ENCODE results near the gene CDR2L. TPM values are rescaled to one million over a fixed set of nuclear protein-coding genes. Genes with fewer than 3 reads are reported as not detected.

Gene CDR2L
- total RNA-seq, 1 donor from 2014 or later: not detected

DNA sequence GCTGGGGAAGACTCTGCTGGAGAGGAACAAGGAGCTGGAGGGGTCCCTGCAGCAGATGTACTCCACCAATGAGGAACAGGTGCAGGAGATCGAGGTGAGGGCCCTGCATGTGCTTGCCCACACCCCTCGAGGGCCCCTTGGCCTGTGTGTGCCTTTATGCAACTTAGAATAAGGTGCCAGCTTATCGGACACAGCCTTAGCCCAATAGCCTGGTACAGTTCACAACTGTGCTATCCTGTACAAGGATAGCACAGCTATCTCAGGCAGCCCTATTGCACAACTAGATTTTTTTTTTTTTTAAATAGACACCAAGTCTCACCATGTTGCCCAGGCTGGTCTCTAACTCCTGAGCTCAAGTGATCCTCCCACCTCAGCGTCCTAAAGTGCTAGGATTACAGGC, 12.1 kb downstream of the CDR2L start:
- H3K27ac Mint-ChIP-seq: no peak overlapping the region
- no peak for ATAC-seq (ENCODE audit: low read depth)
- DNase-seq: no peak
- TF ChIP-seq CTCF (IDR thresholded peaks at IDR 0.05): no peak
- H3K36me3 Mint-ChIP-seq (ENCODE audit: low read depth): no peaks in the 10 kb centered on the region
- ChIA-PET CTCF (no interaction called here), POLR2A (no interaction called here)
- H3K4me1 Mint-ChIP-seq: no peaks in the 10 kb centered on the region
- H3K27me3 Mint-ChIP-seq: peaks cover 2% of the 10 kb centered on the region
- no peaks in the 10 kb centered on the region for H3K9me3 Mint-ChIP-seq
- no peak overlapping the region for H3K4me3 Mint-ChIP-seq
- intact Hi-C loops (cut with micrococcal nuclease): no loop called here

DNA sequence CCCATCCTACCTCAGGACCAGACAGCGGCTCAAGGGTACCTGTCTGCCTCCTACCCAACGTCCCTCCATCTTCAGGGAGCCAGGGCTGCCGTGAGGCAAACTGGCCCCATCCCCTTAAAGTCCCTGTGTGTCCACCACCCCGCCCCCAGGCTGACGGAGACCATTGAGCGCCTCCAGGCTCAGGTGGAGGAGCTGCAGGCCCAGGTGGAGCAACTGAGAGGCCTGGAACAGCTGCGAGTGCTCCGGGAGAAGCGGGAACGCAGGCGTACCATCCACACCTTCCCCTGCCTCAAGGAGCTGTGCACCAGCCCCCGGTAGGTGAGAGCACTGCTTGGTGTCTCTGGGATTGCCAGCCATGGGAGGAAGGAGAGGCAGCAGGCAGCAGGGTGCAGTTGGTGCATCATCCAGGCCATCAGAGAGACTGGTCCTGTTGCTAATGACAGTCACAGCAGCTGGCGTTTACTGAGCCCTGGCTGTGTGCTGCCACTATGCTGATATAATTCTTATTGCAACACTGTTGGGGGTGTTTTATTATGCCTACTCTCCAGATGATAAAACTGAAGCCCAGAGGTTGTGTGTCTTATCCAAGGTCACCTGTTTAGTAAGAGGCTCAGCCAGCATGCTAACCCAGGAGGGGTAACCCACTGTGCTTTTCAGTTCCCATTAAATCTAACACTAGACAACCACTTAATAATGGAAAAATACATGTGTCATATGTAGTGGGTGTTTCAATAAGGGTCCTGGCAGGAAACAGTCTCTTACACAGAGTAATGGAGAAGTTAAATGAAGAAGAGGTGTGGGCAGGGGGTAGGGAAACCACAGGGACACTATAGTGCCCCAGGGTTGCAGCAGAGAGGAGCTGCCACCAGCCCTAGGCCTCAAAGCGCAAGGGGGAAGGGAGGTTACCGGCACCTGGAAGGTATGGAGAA, 14.7 kb downstream of the CDR2L start:
- Mint-ChIP-seq H3K4me3 (no peak overlapping the region), H3K27ac (no peak overlapping the region), H3K9me3 (no peaks in the 10 kb centered on the region), H3K27me3 (peaks cover 5% of the 10 kb centered on the region), H3K36me3 (ENCODE audit: low read depth) (no peaks in the 10 kb centered on the region), H3K4me1 (no peaks in the 10 kb centered on the region)
- intact Hi-C loops (cut with micrococcal nuclease): no loop called here
- no peak for TF ChIP-seq CTCF (IDR thresholded peaks at IDR 0.05)
- ChIA-PET CTCF (no interaction called here), POLR2A (no interaction called here)
- DNase-seq (no peak), ATAC-seq (ENCODE audit: low read depth) (no peak)

GRCh38 chr17:75003070-75003956, 15.9 kb downstream of the CDR2L start:
- Mint-ChIP-seq H3K27me3 (peaks cover 5% of the 10 kb centered on the region), H3K27ac (no peak overlapping the region), H3K9me3 (no peaks in the 10 kb centered on the region), H3K4me3 (no peak overlapping the region), H3K36me3 (ENCODE audit: low read depth) (no peaks in the 10 kb centered on the region), H3K4me1 (no peaks in the 10 kb centered on the region)
- ChIA-PET POLR2A (interaction anchor here (0.7 kb wide), 1 partner anchor 25 kb away, joined by 3 read pairs; no protein-coding TSS in a partner anchor), CTCF (no interaction called here)
- intact Hi-C loops (cut with micrococcal nuclease): no loop called here
- TF ChIP-seq CTCF (IDR thresholded peaks at IDR 0.05): no peak
- no peak for DNase-seq
- ATAC-seq (ENCODE audit: low read depth): no peak

DNA sequence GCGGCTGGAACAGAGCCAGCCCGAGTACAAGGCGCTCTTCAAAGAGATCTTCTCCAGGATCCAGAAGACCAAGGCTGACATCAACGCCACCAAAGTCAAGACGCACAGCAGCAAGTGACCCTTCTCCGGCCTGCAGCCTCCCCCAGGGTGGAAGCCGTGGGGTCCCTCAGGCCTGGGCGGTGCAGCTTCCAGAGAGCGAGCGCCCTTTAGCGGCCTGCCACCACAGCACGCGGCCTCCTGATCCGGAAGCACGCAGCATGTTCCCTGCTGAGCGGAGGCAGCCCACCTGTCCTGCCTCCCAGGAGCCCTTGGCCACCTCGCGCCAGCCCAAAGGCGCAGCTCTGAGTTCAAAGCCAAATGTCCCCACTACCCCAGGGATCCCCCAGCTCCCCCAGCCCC, 16.5 kb downstream of the CDR2L start:
- no peak overlapping the region for H3K4me3 Mint-ChIP-seq
- no peak for TF ChIP-seq CTCF (IDR thresholded peaks at IDR 0.05)
- H3K4me1 Mint-ChIP-seq: no peaks in the 10 kb centered on the region
- intact Hi-C loops (cut with micrococcal nuclease): no loop called here
- ATAC-seq (ENCODE audit: low read depth) (no peak), DNase-seq (no peak)
- ChIA-PET CTCF (no interaction called here), POLR2A (interaction anchor here (0.7 kb wide), 1 partner anchor 25 kb away, joined by 3 read pairs; no protein-coding TSS in a partner anchor)
- H3K36me3 Mint-ChIP-seq (ENCODE audit: low read depth): no peaks in the 10 kb centered on the region
- H3K27ac Mint-ChIP-seq: no peak overlapping the region
- H3K9me3 Mint-ChIP-seq: no peaks in the 10 kb centered on the region
- peaks cover 5% of the 10 kb centered on the region for H3K27me3 Mint-ChIP-seq

GRCh38 chr17:75004371-75004770, 16.9 kb downstream of the CDR2L start:
- ATAC-seq (ENCODE audit: low read depth): no peak
- H3K4me1 Mint-ChIP-seq: no peaks in the 10 kb centered on the region
- H3K36me3 Mint-ChIP-seq (ENCODE audit: low read depth): no peaks in the 10 kb centered on the region
- intact Hi-C loops (cut with micrococcal nuclease): no loop called here
- DNase-seq: no peak
- TF ChIP-seq CTCF (IDR thresholded peaks at IDR 0.05): no peak
- peaks cover 5% of the 10 kb centered on the region for H3K27me3 Mint-ChIP-seq
- no peaks in the 10 kb centered on the region for H3K9me3 Mint-ChIP-seq
- ChIA-PET POLR2A (interaction anchor here (0.7 kb wide), 1 partner anchor 24 kb away, joined by 3 read pairs; no protein-coding TSS in a partner anchor), CTCF (no interaction called here)
- H3K4me3 Mint-ChIP-seq: no peak overlapping the region
- no peak overlapping the region for H3K27ac Mint-ChIP-seq

Data from activated B cell treated with CpG ODN at 0.5 μM for 24 hours (primary cell).